Stimulated activated naive CD4-positive, alpha-beta T cell treated with Interleukin-2 at 50 U/mL for 16 hours (primary cell): ENCODE measurements around the gene DKK3.

Experiments used
- DNase-seq: peaks from one replicate; lab custom pipeline; 2025; lab: John Stamatoyannopoulos, UW

The DKK3 gene

GRCh38 chr11:11940551-11940950, 67.9 kb downstream of the DKK3 start:
- DNase-seq = no peak

- DNase-seq = no peak
Observed at GRCh38 chr11:11937957-11938356, 70.5 kb downstream of the DKK3 start.

- DNase-seq = no peak
Observed at GRCh38 chr11:11937433-11937832, 71.0 kb downstream of the DKK3 start.

- DNase-seq = no peak
Observed at GRCh38 chr11:11935536-11935935, 72.9 kb downstream of the DKK3 start.

- DNase-seq = no peak
Observed at GRCh38 chr11:11931461-11932055, 76.9 kb downstream of the DKK3 start.

- no peak for DNase-seq
Observed at GRCh38 chr11:11929920-11930319, 78.5 kb downstream of the DKK3 start.

- DNase-seq = no peak
Observed at GRCh38 chr11:11923828-11924227, 84.6 kb downstream of the DKK3 start.

GRCh38 chr11:11916981-11917399, 91.4 kb downstream of the DKK3 start:
- DNase-seq = no peak

GRCh38 chr11:11915625-11916024, 92.8 kb downstream of the DKK3 start:
- DNase-seq = no peak

GRCh38 chr11:11913395-11913794, 95.0 kb downstream of the DKK3 start:
- DNase-seq = no peak
